Heart left ventricle (tissue), 16 donors: Measurements from ENCODE around the gene DKKL1. TPM values are rescaled to one million over a fixed set of nuclear protein-coding genes. Genes with fewer than 3 reads are reported as not detected.

Experiments
- ATAC-seq, 4 donors: fragments of 200-7000 bp; cut with Tn5 transposase; one replicate each; pipeline ENCODE4 v1.9.1; 2020 to 2022; ENCODE audit warnings: moderate library complexity in 4 of 4, mild to moderate bottlenecking in 3 of 4, moderate number of reproducible peaks in 1 of 4
- DNase-seq, 5 donors: peaks; one replicate each; pipeline ENCODE4 v3.0.0-alpha.2; 2020
- H3K27ac ChIP-seq, 12 donors: fragments of 200-600 bp; sonication (generic) in 4 of 12; one replicate each; pipeline versions ENCODE4 v1.5.0 to v1.8.0; 2016 to 2022; ENCODE audit warnings: mild to moderate bottlenecking in 2 of 12
- H3K27me3 ChIP-seq, 9 donors: fragments of 200-600 bp; sonication (generic) in 2 of 9; one replicate each; pipeline versions ENCODE4 v1.5.1 to v1.8.0; 2016 to 2022; ENCODE audit warnings: mild to moderate bottlenecking in 3 of 9
- H3K36me3 ChIP-seq, 9 donors: fragments of 200-600 bp; sonication (generic) in 2 of 9; one replicate each; pipeline versions ENCODE4 v1.5.0 to v1.8.0; 2018 to 2022; ENCODE audit warnings: mild to moderate bottlenecking in 2 of 9
- H3K4me1 ChIP-seq, 12 donors: fragments of 200-600 bp; sonication (generic) in 4 of 12; one replicate each; pipeline versions ENCODE4 v1.5.0 to v1.8.0; 2016 to 2022; ENCODE audit warnings: mild to moderate bottlenecking in 3 of 12
- H3K4me3 ChIP-seq, 12 donors: fragments of 200-600 bp; sonication (generic) in 4 of 12; one replicate each; pipeline versions ENCODE4 v1.5.0 to v1.8.0; 2017 to 2022; ENCODE audit warnings: mild to moderate bottlenecking in 9 of 12, moderate library complexity in 4 of 12
- H3K9me3 ChIP-seq, 12 donors: fragments of 200-600 bp; sonication (generic) in 4 of 12; one replicate each; pipeline versions ENCODE4 v1.5.0 to v1.8.0; 2016 to 2022; ENCODE audit warnings: mild to moderate bottlenecking in 1 of 12
- POLR2A ChIP-seq, 2 donors: fragments of 450-650 bp; IDR thresholded peaks; one replicate each; pipeline ENCODE4 v1.6.1; 2017; ENCODE audit warnings: antibody characterized with exemption in 2 of 2, mild to moderate bottlenecking in 2 of 2, moderate library complexity in 2 of 2
- WGBS, 4 donors: extraction: QIAGEN DNeasy Blood & Tissue Kit in 2 of 4; methylation state at CpG; one replicate each; pipeline versions ENCODE4 v1.1.5 to v1.1.7; 2013 to 2018; 5-methylcytosine and 5-hydroxymethylcytosine counted together
- intact Hi-C, 10 donors: fragments of 100-400 bp; cut with DNase I; formaldehyde crosslinking; loops; one replicate each; pipeline versions ENCODE4 v1.11.1 to v1.14.2; 2022
- polyA plus RNA-seq, 2 donors: library from polyadenylated mRNA; stranded (reverse); fragments of 200-250 nt; gene quantifications; one replicate each; pipeline ENCODE4 v1.2.3, GENCODE V29; 2013
- total RNA-seq, 9 donors: library from RNA; depleted of rRNA in 2 of 9; stranded (reverse); fragments of >200 nt in 2 of 9; fragmentation: NEBNext Ultra II Directional in 3 of 9; extraction: Animal tissue kit (Norgen Biotek cat#: 25700) in 3 of 9; gene quantifications; one replicate each; pipeline versions ENCODE4 v1.1.0 to v1.2.4, GENCODE V29; 2016 to 2023
- TF ChIP-seq, protein P1 (sequence below), 12 donors: fragments of 200-600 bp; sonication (generic) in 4 of 12; IDR thresholded peaks; one replicate each; pipeline versions ENCODE4 v1.5.0 to v1.8.0; 2018 to 2022; ENCODE audit warnings: antibody characterized with exemption in 12 of 12, mild to moderate bottlenecking in 5 of 12
- donor health status: ischemic (EF 13 %, LVEDD 7.1; RV severe dilation, severe dysfunction).
- donor health status: healthy with polysubstance abuse.
- donor health status: DM: no; HTN: yes; CAD: no.
- donor health status: DM: no; HTN: no; CAD: no.
- donor health status: ischemic (EF 25% LVEDD 6.9; RV normal size, moderate dysfunction).
- donor health status: ischemic (EF 25% LVEDD 5.7; RV mildly dilated, moderate dysfunction).
- donor health status: healthy.
- donor health status: DM: yes; HTN: yes; CAD: no.
- donor health status: ischemic (EF 35%, LVEDD 5.7; RV mildly dilated, moderate dysfunction).
- donor health status: nonischemic (EF 11% LVEDD 7.7; RV severe dilation, severe dysfunction).
- donor health status: DM: yes; HTN: yes; CAD: no.
- donor health status: PGD.
- donor health status: ischemic (EF 29% LVEDD 5.4; RV normal size, mild dysfunction).
- donor health status: nonischemic (EF 23%, LVEDD 6.1; RV moderate dilation, normal function).

DKKL1 gene
- total and polyA plus RNA-seq, 11 donors, result 0.24 to 0.51 TPM; not detected in 9

DNA sequence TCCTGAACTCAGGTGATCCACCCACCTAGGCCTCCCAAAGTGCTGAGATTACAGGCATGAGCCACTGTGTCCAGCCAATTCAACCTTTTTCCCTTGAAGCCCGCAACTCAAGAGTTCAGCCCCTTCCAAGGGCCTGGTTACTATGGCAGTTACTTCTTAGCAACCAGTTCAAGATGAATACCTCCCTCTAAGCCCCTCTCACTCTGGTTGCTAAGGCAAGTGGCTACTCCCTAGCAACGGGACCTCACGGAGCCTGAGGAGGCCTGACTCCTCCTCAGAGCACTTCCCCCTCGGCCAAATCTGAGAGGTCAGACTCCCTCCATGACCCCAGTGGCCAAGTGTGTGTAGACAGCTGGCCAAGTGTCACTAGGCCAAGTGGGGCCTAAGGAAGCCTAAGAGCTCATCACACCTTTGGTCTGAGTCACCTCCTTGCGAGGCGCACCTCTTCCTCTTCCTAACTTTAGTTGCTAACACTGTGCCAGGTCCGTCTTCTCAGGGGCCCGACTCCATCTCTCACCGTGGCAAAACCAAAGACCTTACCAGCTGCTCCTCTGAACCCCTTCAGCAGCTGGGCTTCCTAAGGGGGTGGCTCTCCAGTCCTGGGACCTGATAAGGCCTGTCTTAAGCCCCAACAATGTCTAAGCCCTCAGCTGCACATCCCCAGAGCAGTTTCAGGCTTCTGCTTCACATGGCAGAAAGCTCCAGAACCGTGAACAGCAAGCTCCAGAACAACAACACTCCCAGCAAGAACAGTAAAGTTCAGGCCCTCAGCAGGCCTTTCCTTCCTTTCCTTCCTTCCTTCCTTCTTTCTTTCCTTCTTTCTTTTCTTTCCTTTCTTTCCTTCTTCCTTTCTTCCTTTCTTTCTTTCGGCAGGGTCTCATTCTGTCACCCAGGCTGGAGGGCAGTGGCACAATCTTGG lies 18.9 kb upstream of the DKKL1 start:
- Histone ChIP-seq H3K27me3 (no peaks in the 10 kb centered on the region), H3K4me1 (peaks cover 0 to 17% (median 12%) of the 10 kb centered on the region in 12 donors), H3K36me3 (peaks cover 0 to 90% (median 83%) of the 10 kb centered on the region in 9 donors), H3K9me3 (no peaks in the 10 kb centered on the region), H3K4me3 (no peak overlapping the region), H3K27ac (no peak overlapping the region)
- DNase-seq, result no peak
- TF ChIP-seq POLR2A (IDR thresholded peaks at IDR 0.05), result no peak
- TF ChIP-seq, protein P1, sequence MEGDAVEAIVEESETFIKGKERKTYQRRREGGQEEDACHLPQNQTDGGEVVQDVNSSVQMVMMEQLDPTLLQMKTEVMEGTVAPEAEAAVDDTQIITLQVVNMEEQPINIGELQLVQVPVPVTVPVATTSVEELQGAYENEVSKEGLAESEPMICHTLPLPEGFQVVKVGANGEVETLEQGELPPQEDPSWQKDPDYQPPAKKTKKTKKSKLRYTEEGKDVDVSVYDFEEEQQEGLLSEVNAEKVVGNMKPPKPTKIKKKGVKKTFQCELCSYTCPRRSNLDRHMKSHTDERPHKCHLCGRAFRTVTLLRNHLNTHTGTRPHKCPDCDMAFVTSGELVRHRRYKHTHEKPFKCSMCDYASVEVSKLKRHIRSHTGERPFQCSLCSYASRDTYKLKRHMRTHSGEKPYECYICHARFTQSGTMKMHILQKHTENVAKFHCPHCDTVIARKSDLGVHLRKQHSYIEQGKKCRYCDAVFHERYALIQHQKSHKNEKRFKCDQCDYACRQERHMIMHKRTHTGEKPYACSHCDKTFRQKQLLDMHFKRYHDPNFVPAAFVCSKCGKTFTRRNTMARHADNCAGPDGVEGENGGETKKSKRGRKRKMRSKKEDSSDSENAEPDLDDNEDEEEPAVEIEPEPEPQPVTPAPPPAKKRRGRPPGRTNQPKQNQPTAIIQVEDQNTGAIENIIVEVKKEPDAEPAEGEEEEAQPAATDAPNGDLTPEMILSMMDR (IDR thresholded peaks at IDR 0.05), result no peak
- intact Hi-C loops, result no loop called here
- WGBS, 4 donors, result 82 to 89% (median 85%) methylated on average over 11 of the region's 11 CpGs
- no peak for ATAC-seq

DNA sequence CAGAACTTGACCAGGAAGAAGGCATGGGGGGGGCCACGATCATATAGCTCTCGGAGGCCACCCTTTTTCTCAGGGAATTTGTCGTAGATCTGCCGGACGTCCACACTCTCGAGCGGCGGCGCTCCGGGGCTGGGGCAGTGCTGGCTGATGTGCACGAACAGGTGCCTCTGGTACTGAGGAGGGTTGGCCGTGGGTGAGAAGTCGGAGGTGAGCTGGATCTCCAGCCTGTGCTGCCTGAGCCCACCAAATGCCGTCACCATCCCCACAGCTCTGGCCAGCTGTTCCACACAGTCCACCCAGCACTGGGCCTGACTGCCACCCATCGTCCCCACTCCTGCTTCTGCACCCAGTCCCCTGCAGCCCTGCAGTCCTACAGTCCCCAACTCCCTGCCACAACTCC lies 16.5 kb upstream of the DKKL1 start:
- H3K27ac ChIP-seq, result no peak overlapping the region
- intact Hi-C loops, result no loop called here
- H3K9me3 ChIP-seq, result no peaks in the 10 kb centered on the region
- H3K4me1 ChIP-seq, result no peaks in the 10 kb centered on the region
- ATAC-seq (peak in 1 of 4 donors; percentile 24), DNase-seq (no peak)
- 93 to 96% (median 96%) methylated on average over 11 to 15 of the region's 15 CpGs for whole genome bisulfite sequencing, 4 donors
- H3K4me3 ChIP-seq, result no peak overlapping the region
- TF ChIP-seq, protein P1 (IDR thresholded peaks at IDR 0.05), result no peak
- no peaks in the 10 kb centered on the region for H3K27me3 ChIP-seq
- H3K36me3 ChIP-seq, result peaks cover 0 to 100% (median 93%) of the 10 kb centered on the region in 9 donors

DNA sequence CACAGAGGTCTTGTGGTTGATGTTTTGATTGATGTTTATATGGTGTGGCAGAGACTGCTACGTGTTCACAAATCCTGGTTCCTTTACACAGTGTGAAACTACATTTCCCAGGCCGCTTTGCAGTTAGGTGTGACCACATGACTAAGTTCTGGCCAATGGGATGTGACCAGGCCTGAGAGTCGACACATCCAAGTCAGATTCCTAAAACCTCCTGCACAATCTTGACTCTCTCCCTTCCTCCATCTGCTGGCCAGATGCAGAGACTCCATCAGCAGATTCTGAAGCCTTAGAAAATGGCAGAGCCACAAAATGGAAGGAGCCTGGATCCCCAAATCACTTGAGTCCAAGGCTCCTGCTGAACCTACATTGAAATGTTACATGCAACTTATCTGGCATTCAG lies 15.8 kb upstream of the DKKL1 start:
- no peak for DNase-seq
- intact Hi-C loops, result no loop called here
- Histone ChIP-seq H3K4me1 (no peaks in the 10 kb centered on the region), H3K27ac (no peak overlapping the region), H3K4me3 (no peak overlapping the region), H3K27me3 (no peaks in the 10 kb centered on the region), H3K9me3 (no peaks in the 10 kb centered on the region), H3K36me3 (peaks cover 0 to 100% (median 93%) of the 10 kb centered on the region in 9 donors)
- 57 to 78% (median 71%) methylated on average over 3 of the region's 3 CpGs for WGBS, 4 donors
- TF ChIP-seq, protein P1 (IDR thresholded peaks at IDR 0.05), result peak in 2 of 12 donors; percentile 17 to 19
- no peak for TF ChIP-seq POLR2A (IDR thresholded peaks at IDR 0.05)
- peak in 3 of 4 donors; percentile 66 to 73 (median 70) for ATAC-seq

DNA sequence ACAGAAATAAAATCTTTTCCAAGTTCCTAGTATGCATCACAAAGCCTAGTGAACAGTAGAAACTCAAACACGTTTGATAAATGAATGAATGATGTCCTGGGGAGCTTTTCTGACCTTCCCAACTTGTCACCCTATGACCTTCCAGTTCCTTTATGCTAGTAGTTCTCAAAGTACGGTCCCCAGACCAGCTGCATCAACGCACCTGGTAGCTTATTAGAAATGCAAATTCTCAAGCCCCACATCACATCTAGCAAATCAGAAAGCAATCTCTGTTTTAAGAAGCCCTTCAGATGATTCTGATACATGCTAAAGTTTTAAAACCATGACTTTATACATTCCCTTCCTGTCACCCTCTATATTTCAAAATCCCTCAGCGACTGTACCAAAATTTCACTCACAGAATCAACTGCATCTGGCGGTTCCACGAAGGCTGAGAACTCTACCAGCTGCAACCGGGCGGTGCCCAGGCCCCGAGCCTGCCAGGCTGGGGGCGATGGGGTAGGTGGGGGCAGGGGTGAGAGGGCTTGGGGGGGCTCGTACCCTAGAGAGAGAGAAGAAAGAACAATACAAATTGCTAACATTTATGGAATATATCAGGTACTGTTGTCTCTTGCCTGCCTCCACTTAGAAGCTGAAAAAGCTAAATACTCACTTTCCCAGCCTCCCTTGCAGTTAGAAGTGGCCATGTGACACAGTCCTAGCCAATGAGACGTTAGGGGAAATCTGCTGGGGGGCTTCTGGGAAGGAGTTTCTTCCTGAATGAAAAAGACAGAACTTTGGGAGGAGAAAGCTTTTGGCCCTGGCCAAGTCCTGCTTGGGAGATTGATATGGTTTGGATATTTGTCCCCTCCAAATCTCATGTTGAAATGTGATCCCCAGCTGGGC lies 15.1 kb upstream of the DKKL1 start:
- TF ChIP-seq POLR2A (IDR thresholded peaks at IDR 0.05), result no peak
- TF ChIP-seq, protein P1 (IDR thresholded peaks at IDR 0.05), result no peak
- WGBS, 4 donors, result 94 to 96% (median 94%) methylated on average over 12 of the region's 12 CpGs
- peaks cover 0 to 99% (median 90%) of the 10 kb centered on the region in 9 donors for H3K36me3 ChIP-seq

More for the DNA sequence above, 15.1 kb upstream of the DKKL1 start:
- no peak overlapping the region for H3K4me3 ChIP-seq
- H3K27ac ChIP-seq, result no peak overlapping the region
- ATAC-seq (no peak), DNase-seq (no peak)
- no peaks in the 10 kb centered on the region for H3K9me3 ChIP-seq
- no peaks in the 10 kb centered on the region for H3K27me3 ChIP-seq
- H3K4me1 ChIP-seq, result no peaks in the 10 kb centered on the region
- intact Hi-C loops, result no loop called here
